OCI-LY1 (cell line): ENCODE measurements around the gene CEP112.

Source experiments
- H2AFZ ChIP-seq: fragments of 200-600 bp; sonication (generic), shearing (Covaris generic); 2 replicates; pipeline ENCODE4 v1.6.0; 2014; ENCODE audit warnings: antibody characterized with exemption, mild to moderate bottlenecking, low read length
- H3F3A ChIP-seq: fragments of 200-600 bp; sonication (generic), shearing (Covaris generic); 2 replicates; pipeline ENCODE4 v1.6.0; 2014; ENCODE audit warnings: mild to moderate bottlenecking, antibody characterized with exemption, low read length, moderate library complexity; ENCODE audit not compliant: insufficient read depth
- H3K27ac ChIP-seq: fragments of 200-600 bp; sonication (generic); 2 replicates; pipeline ENCODE4 v1.5.1; 2014; ENCODE audit warnings: low read length, mixed run types, mild to moderate bottlenecking, low read depth; ENCODE audit not compliant: poor library complexity, severe bottlenecking
- H3K27me3 ChIP-seq: fragments of 200-600 bp; sonication (generic); 2 replicates; pipeline ENCODE4 v1.6.0; 2014; ENCODE audit warnings: antibody characterized with exemption, mild to moderate bottlenecking, low read length, moderate library complexity; ENCODE audit not compliant: insufficient read depth
- H3K36me3 ChIP-seq: fragments of 200-600 bp; sonication (generic); 2 replicates; pipeline ENCODE4 v1.6.1; 2014; ENCODE audit warnings: mild to moderate bottlenecking, antibody characterized with exemption, low read length, moderate library complexity, mixed read lengths; ENCODE audit not compliant: insufficient read depth
- H3K4me1 ChIP-seq: fragments of 200-600 bp; sonication (generic); 2 replicates; pipeline ENCODE4 v1.5.1; 2014; ENCODE audit warnings: mild to moderate bottlenecking, low read length, moderate library complexity; ENCODE audit not compliant: insufficient read depth, severe bottlenecking
- H3K4me2 ChIP-seq: fragments of 200-600 bp; sonication (generic), shearing (Covaris generic); 2 replicates; pipeline ENCODE4 v1.6.1; 2014; ENCODE audit warnings: low read length
- H3K4me3 ChIP-seq: fragments of 200-600 bp; sonication (generic); 2 replicates; pipeline ENCODE4 v1.5.1; 2014; ENCODE audit warnings: low read length, low read depth, mild to moderate bottlenecking, mixed read lengths; ENCODE audit not compliant: poor library complexity, severe bottlenecking
- H3K79me2 ChIP-seq: fragments of 200-600 bp; shearing (Covaris generic); 2 replicates; pipeline ENCODE4 v1.6.1; 2016; ENCODE audit warnings: mixed run types, low read length, mixed read lengths; ENCODE audit not compliant: insufficient read depth
- H3K9ac ChIP-seq: fragments of 200-600 bp; sonication (generic), shearing (Covaris generic); 2 replicates; pipeline ENCODE4 v1.6.1; 2014; ENCODE audit warnings: mild to moderate bottlenecking, low read length, mixed read lengths
- H3K9me2 ChIP-seq: fragments of 200-600 bp; sonication (generic), shearing (Covaris generic); 2 replicates; pipeline ENCODE4 v1.6.1; 2014; ENCODE audit warnings: low read depth, mild to moderate bottlenecking, low read length, mixed read lengths
- H3K9me3 ChIP-seq: fragments of 200-600 bp; shearing (Covaris generic); 2 replicates; pipeline ENCODE4 v1.6.1; 2014; ENCODE audit warnings: low read length, mixed read lengths
- H4K20me1 ChIP-seq: fragments of 200-600 bp; sonication (generic), shearing (Covaris generic); 2 replicates; pipeline ENCODE4 v1.6.0; 2016; ENCODE audit warnings: mild to moderate bottlenecking, low read length; ENCODE audit not compliant: insufficient read depth
- EZH2 ChIP-seq: fragments of 200-600 bp; sonication (generic), shearing (Covaris generic); IDR thresholded peaks from 2 replicates; pipeline ENCODE4 v1.8.0; 2017; ENCODE audit warnings: borderline replicate concordance, mixed run types, mild to moderate bottlenecking, antibody characterized with exemption, low read length, moderate library complexity, mixed read lengths
- TF ChIP-seq, protein P1 (sequence below): fragments of 200-600 bp; sonication (generic), shearing (Covaris generic); IDR thresholded peaks from 2 replicates; pipeline ENCODE4 v1.5.1; 2017; ENCODE audit warnings: mild to moderate bottlenecking, antibody characterized with exemption, low read length, moderate library complexity, mixed read lengths

CEP112 gene

DNA sequence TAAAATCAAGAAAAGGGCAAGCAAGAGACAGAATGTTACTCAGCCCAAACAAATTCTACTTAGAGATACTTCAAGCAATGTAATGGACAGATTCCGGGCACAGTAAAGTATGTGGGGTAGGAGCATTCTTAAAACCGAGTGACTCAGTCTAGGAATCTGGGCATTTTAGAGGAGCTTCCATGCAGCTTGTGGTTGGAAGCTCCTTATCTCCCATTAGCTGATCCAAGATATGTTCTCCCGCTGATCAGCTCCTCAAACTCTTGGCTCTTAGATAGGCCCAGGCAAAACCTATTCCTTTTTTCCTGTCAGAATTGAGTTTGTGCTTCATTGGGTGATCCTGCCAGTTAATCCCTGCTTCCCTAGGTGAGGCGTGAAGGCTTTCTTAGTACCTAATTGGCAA, 303.3 kb downstream of the CEP112 start:
- Histone ChIP-seq H3K4me2 (no peak overlapping the region), H2AFZ (no peak overlapping the region), H3F3A (no peaks in the 10 kb centered on the region), H3K9me3 (no peaks in the 10 kb centered on the region), H3K27ac (no peak overlapping the region), H3K9ac (no peak overlapping the region), H3K9me2 (no peaks in the 10 kb centered on the region), H3K4me1 (no peaks in the 10 kb centered on the region), H3K36me3 (no peaks in the 10 kb centered on the region), H4K20me1 (no peaks in the 10 kb centered on the region), H3K4me3 (no peak overlapping the region), H3K79me2 (no peaks in the 10 kb centered on the region), H3K27me3 (no peaks in the 10 kb centered on the region)
- TF ChIP-seq, protein P1, sequence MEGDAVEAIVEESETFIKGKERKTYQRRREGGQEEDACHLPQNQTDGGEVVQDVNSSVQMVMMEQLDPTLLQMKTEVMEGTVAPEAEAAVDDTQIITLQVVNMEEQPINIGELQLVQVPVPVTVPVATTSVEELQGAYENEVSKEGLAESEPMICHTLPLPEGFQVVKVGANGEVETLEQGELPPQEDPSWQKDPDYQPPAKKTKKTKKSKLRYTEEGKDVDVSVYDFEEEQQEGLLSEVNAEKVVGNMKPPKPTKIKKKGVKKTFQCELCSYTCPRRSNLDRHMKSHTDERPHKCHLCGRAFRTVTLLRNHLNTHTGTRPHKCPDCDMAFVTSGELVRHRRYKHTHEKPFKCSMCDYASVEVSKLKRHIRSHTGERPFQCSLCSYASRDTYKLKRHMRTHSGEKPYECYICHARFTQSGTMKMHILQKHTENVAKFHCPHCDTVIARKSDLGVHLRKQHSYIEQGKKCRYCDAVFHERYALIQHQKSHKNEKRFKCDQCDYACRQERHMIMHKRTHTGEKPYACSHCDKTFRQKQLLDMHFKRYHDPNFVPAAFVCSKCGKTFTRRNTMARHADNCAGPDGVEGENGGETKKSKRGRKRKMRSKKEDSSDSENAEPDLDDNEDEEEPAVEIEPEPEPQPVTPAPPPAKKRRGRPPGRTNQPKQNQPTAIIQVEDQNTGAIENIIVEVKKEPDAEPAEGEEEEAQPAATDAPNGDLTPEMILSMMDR, result no peak
- TF ChIP-seq EZH2, result no peak

DNA sequence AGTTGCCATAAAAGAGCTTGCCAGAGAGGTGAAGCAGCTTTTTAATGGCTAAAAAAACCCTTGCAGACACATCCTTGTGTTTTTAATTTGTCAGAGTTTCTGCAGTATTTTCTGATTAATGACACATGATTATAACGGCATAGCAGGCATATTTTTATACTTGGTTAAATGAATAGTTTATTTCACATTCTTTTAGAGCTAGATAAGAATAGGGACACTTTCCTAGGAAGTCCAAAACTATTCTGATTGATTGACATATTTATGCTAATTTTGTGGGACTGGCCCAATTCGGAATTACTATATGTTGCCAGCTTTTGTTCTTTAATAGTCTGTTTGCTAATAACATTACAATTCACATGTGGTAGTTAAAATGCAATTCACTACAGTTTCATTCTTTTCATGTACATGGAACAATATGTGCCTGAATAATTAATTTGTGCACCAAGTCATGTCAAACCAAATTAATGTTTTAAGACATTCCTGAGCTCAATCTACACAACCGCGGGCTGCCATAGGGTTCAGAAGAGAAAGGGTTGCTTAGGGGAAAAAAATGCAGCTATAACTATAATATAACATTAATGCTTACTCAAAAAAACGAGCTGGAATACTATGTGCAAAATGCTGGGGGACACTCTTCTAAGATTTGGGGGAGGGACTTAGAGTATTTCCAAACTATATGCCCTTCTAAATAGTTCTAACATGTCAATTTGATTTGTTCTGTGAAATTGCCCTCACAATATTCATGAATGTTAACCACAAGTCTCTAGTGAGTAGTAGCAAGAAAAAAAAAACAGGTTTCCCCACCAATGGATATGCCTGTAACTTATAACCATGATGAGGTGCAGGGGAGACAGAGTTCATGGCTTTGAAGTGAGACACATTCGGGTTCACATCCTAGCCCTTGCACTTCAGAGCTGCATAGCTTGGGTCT, 305.4 kb downstream of the CEP112 start:
- no peak overlapping the region for H2AFZ ChIP-seq
- H3K9me3 ChIP-seq, result no peaks in the 10 kb centered on the region
- H3K79me2 ChIP-seq, result no peaks in the 10 kb centered on the region
- H3K4me2 ChIP-seq, result no peak overlapping the region
- no peaks in the 10 kb centered on the region for H3K4me1 ChIP-seq
- no peak overlapping the region for H3K4me3 ChIP-seq
- H3K36me3 ChIP-seq, result no peaks in the 10 kb centered on the region
- TF ChIP-seq, protein P1, result no peak
- no peak for TF ChIP-seq EZH2
- no peaks in the 10 kb centered on the region for H3K27me3 ChIP-seq
- no peak overlapping the region for H3K27ac ChIP-seq
- H3K9ac ChIP-seq, result no peak overlapping the region
- no peaks in the 10 kb centered on the region for H3F3A ChIP-seq
- H3K9me2 ChIP-seq, result no peaks in the 10 kb centered on the region
- H4K20me1 ChIP-seq, result no peaks in the 10 kb centered on the region

DNA sequence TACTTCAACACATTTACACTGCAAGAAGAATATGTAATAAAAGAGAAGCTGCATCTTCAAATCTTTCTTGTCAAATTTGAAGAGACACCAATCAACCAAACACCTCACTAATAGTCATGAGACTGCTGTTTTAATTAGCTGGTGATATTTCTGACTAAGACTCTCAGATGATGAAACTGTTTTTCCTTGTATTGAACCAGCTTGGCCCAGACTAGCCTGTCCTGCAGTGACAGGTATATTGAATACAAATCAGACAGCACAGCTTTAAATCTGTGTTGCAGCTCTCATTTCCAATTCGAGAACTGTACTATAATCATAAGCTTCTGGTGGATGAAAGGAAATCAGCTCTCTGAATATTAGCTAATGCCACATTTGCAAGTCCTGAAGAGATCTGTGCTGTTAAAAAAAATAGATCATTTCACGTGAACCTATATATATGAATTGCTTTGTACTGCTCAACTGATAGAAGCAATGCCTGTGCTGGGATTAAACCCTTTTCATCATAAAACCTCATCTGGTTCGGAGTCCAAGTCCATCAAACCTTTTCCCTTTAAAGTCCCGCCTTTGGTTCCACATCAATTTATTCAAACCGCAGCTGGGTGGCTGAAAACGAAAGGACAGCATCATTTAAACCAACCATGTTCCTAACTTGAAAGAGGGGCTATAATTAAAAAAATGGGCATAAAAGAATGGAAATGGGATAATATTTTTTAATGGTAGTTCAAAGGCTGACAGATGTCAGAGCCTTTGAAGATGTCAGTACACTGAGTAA, 306.2 kb downstream of the CEP112 start:
- Histone ChIP-seq H3K9me2 (no peaks in the 10 kb centered on the region), H3K79me2 (no peaks in the 10 kb centered on the region), H2AFZ (no peak overlapping the region), H3K27ac (no peak overlapping the region), H3K4me3 (no peak overlapping the region), H3K4me1 (no peaks in the 10 kb centered on the region), H3K9me3 (no peaks in the 10 kb centered on the region), H3K36me3 (no peaks in the 10 kb centered on the region), H3K9ac (no peak overlapping the region), H3F3A (no peaks in the 10 kb centered on the region), H3K27me3 (no peaks in the 10 kb centered on the region), H3K4me2 (no peak overlapping the region), H4K20me1 (no peaks in the 10 kb centered on the region)
- no peak for TF ChIP-seq EZH2
- TF ChIP-seq, protein P1, result no peak
